Measurements from ENCODE around the gene BPIFB6.

Gene BPIFB6

GRCh38 chr20:33031531-33031930 lies at the start of gene BPIFB6:
BPIFB6 (plus strand) TSS chr20:33031648; CDS start chr20:33031648, 0 bp downstream.
- DNase-seq: no peak

GRCh38 chr20:32982617-32983458 lies 48.6 kb upstream of the BPIFB6 start:
- DNase-seq: no peak

- DNase-seq: no peak
Observed at GRCh38 chr20:32983459-32984112, 47.9 kb upstream of the BPIFB6 start.

GRCh38 chr20:32984196-32984595 lies 47.3 kb upstream of the BPIFB6 start:
- no peak for DNase-seq

GRCh38 chr20:32984631-32985354 lies 46.7 kb upstream of the BPIFB6 start:
- no peak for DNase-seq

GRCh38 chr20:32985596-32985995 lies 45.9 kb upstream of the BPIFB6 start:
- no peak for DNase-seq

GRCh38 chr20:32986331-32986966 lies 45.0 kb upstream of the BPIFB6 start:
- no peak for DNase-seq

- no peak for DNase-seq
Observed at GRCh38 chr20:32987044-32987825, 44.2 kb upstream of the BPIFB6 start.

- no peak for DNase-seq
Observed at GRCh38 chr20:32988008-32988407, 43.4 kb upstream of the BPIFB6 start.

- DNase-seq: no peak
Observed at GRCh38 chr20:32989507-32990283, 41.8 kb upstream of the BPIFB6 start.

- no peak for DNase-seq
Observed at GRCh38 chr20:32990426-32990825, 41.0 kb upstream of the BPIFB6 start.

GRCh38 chr20:32991383-32991782 lies 40.1 kb upstream of the BPIFB6 start:
- DNase-seq: no peak

- DNase-seq: no peak
Observed at GRCh38 chr20:32991792-32992641, 39.4 kb upstream of the BPIFB6 start.

GRCh38 chr20:32993496-32994050 lies 37.9 kb upstream of the BPIFB6 start:
- no peak for DNase-seq

GRCh38 chr20:32995802-32996201 lies 35.6 kb upstream of the BPIFB6 start:
- no peak for DNase-seq

GRCh38 chr20:32997431-32997830 lies 34.0 kb upstream of the BPIFB6 start:
- DNase-seq: no peak

GRCh38 chr20:32999603-33000250 lies 31.7 kb upstream of the BPIFB6 start:
- DNase-seq: no peak

GRCh38 chr20:33000802-33001466 lies 30.5 kb upstream of the BPIFB6 start:
- no peak for DNase-seq

Measured in activated T-cell treated with anti-CD3 and anti-CD28 coated beads, Interleukin-2, amount 50 U/mL, for 48 hours (primary cell).